Measurements from ENCODE around the gene PLA2G2C. TPM values are rescaled to one million over a fixed set of nuclear protein-coding genes. Genes with fewer than 3 reads are reported as not detected.

PLA2G2C gene
- total RNA-seq, 4 donors from 2014 or later, result 0.33 to 0.42 (median 0.40) TPM; not detected in 1

DNA sequence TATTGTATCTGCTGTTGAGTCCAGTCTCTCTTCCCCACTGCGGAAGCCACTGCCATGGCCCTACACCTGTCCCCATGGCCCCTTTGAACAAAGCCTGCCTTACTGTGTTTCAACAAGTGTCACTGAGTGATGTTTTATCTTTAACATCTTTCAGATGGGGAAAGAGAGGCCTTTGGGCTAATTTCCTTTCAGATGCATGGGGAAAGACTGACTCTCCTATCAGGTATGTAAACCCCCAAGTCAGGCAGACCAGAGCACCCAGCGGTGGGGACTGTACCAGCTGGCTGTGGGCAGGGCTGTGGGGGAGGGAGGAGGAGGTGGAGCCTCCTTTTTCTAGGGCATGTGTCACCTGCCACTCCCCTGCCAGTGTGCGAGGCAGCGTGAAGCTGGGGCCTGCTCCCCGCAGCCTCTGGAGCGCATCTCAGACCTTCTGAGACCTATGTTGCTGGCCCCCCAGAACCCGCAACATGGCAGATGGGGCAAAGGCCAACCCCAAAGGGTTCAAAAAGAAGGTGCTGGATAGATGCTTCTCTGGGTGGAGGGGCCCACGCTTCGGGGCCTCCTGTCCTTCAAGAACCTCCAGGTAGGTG is 47.3 kb downstream of the PLA2G2C start, which contains the start of gene PLA2G2F:
PLA2G2F (plus strand) TSS at position 363 of the 590 bp plus-strand sequence; CDS start at position 468, 105 bp downstream.
- no peaks in the 10 kb centered on the region for H3K9me3 ChIP-seq
- no peak for DNase-seq (ENCODE audit: extremely low spot score)
- WGBS, result 88% methylated on average over 9 of the region's 9 CpGs
- no peaks in the 10 kb centered on the region for H3K36me3 ChIP-seq
- H3K4me1 ChIP-seq, result no peaks in the 10 kb centered on the region
- TF ChIP-seq POLR2A (IDR thresholded peaks at IDR 0.05; ENCODE audit: low read depth) (no peak), EP300 (IDR thresholded peaks at IDR 0.05) (no peak), POLR2AphosphoS5 (IDR thresholded peaks at IDR 0.05) (no peak)
- TF ChIP-seq, protein P1, sequence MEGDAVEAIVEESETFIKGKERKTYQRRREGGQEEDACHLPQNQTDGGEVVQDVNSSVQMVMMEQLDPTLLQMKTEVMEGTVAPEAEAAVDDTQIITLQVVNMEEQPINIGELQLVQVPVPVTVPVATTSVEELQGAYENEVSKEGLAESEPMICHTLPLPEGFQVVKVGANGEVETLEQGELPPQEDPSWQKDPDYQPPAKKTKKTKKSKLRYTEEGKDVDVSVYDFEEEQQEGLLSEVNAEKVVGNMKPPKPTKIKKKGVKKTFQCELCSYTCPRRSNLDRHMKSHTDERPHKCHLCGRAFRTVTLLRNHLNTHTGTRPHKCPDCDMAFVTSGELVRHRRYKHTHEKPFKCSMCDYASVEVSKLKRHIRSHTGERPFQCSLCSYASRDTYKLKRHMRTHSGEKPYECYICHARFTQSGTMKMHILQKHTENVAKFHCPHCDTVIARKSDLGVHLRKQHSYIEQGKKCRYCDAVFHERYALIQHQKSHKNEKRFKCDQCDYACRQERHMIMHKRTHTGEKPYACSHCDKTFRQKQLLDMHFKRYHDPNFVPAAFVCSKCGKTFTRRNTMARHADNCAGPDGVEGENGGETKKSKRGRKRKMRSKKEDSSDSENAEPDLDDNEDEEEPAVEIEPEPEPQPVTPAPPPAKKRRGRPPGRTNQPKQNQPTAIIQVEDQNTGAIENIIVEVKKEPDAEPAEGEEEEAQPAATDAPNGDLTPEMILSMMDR (IDR thresholded peaks at IDR 0.05), result no peak
- no peak within 1 kb of the TSS for H3K4me3 ChIP-seq
- H3K27ac ChIP-seq (replicated peaks in 1 of 4), result no peak within 1 kb of the TSS
- H3K27me3 ChIP-seq, result peaks cover 0 to 59% (median 0%) of the 10 kb centered on the region in 4 donors
- intact Hi-C loops (cut with DNase I), result no loop called here

DNA sequence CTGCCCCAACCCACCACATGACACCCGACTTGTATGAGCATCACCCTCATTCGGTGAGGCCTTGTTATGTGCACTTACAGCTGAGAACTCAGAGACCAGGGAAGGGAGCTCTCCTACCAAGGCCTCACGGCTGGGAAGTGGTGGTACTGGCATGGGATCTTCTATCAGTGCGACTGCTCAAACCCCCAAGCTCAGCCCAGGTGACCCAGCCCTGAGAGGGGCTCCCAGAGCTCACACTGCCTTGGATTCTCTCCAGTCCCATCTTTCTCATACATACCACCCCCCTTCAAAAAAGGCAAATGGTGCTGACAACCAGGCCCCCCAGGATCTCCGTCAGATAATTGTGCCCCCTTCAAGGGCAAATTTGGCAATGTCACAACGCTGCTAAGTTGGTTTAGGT is 48.0 kb downstream of the PLA2G2C start:
- Histone ChIP-seq H3K4me3 (no peak overlapping the region), H3K9me3 (no peaks in the 10 kb centered on the region), H3K27ac (replicated peaks in 1 of 4) (no peak overlapping the region), H3K27me3 (peaks cover 0 to 55% (median 0%) of the 10 kb centered on the region in 4 donors), H3K4me1 (no peaks in the 10 kb centered on the region), H3K36me3 (no peaks in the 10 kb centered on the region)
- intact Hi-C loops (cut with DNase I), result no loop called here
- DNase-seq (ENCODE audit: extremely low spot score), result no peak
- 72% methylated on average over 6 of the region's 6 CpGs for WGBS
- TF ChIP-seq EP300 (IDR thresholded peaks at IDR 0.05) (no peak), POLR2AphosphoS5 (IDR thresholded peaks at IDR 0.05) (no peak), POLR2A (IDR thresholded peaks at IDR 0.05; ENCODE audit: low read depth) (no peak)
- TF ChIP-seq, protein P1 (IDR thresholded peaks at IDR 0.05), result no peak

DNA sequence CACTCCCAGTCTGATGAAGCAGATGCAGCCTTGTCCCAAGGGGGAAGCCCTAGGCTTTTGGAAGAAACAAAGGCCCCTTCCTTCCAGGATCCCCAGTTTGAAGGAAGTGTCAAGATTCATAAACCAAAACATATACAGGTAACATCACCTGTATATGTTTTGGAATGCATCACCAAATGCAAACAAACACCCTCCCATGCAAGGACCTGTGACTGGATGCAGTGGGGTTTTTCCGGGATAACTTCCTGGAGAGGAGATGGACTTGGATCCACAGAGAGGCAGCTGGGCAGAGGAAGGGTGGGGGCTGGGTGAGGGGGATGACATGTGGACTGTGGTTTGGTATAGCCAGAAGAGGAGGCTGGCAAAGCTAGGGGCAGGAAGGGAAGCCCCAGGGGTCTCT is 48.7 kb downstream of the PLA2G2C start:
- DNase-seq (ENCODE audit: extremely low spot score), result no peak

DNA sequence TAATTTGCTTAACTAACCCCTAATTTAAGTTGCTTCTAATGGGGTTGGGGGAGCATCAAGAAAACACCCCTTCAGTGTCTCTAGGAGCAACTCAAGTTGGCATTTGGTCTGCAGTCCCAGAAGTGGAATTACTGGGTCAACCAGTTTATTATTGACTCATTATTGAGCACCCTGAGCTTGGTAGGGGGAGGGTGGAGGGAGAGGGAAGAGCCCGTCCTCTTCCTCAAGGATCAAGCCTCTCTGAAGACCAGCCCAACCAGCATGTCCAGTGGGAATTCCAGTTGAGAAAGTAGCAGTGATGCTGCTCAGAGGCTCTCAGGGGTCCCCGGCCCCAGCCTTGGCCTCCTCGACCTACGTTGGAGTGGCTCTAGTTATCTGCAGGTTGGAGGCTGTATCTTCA is 49.3 kb downstream of the PLA2G2C start:
- DNase-seq (ENCODE audit: extremely low spot score), result no peak
- Histone ChIP-seq H3K4me3 (no peak overlapping the region), H3K9me3 (no peaks in the 10 kb centered on the region), H3K36me3 (no peaks in the 10 kb centered on the region), H3K4me1 (no peaks in the 10 kb centered on the region), H3K27me3 (peaks cover 0 to 50% (median 0%) of the 10 kb centered on the region in 4 donors), H3K27ac (replicated peaks in 1 of 4) (no peak overlapping the region)
- TF ChIP-seq POLR2A (IDR thresholded peaks at IDR 0.05; ENCODE audit: low read depth) (no peak), EP300 (IDR thresholded peaks at IDR 0.05) (no peak)
- WGBS, result 88% methylated on average over 2 of the region's 4 CpGs
- intact Hi-C loops (cut with DNase I), result no loop called here

More for the DNA sequence above, 48.7 kb downstream of the PLA2G2C start:
- intact Hi-C loops (cut with DNase I), result no loop called here
- Histone ChIP-seq H3K4me1 (no peaks in the 10 kb centered on the region), H3K9me3 (no peaks in the 10 kb centered on the region), H3K27ac (replicated peaks in 1 of 4) (no peak overlapping the region), H3K36me3 (no peaks in the 10 kb centered on the region), H3K27me3 (peaks cover 0 to 51% (median 0%) of the 10 kb centered on the region in 4 donors), H3K4me3 (no peak overlapping the region)
- no peak for TF ChIP-seq POLR2A (IDR thresholded peaks at IDR 0.05; ENCODE audit: low read depth)
- no peak for TF ChIP-seq EP300 (IDR thresholded peaks at IDR 0.05)
- TF ChIP-seq, protein P1 (IDR thresholded peaks at IDR 0.05), result no peak
- WGBS, result 90% methylated on average over 1 of the region's 1 CpG

DNA sequence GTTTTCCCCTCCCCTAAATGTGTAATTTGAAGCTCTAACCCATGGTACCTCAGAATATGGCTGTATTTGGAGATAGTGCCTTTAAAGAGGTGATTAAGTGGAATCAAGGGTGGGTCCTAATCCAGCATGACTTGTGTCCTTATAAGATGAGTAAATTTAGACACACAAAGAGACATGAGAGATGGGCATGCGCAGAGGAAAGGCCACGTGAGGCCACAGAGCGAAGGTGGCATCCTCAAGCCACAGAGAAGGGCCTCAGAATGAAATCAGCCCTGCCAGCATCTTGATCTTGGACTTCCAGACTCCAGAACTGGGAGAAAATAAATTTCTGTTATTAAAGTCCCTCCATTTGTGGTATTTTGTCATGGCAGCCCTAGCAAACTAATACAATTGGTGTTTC is 50.1 kb downstream of the PLA2G2C start:
- intact Hi-C loops (cut with DNase I), result no loop called here
- Histone ChIP-seq H3K9me3 (no peaks in the 10 kb centered on the region), H3K36me3 (no peaks in the 10 kb centered on the region), H3K27me3 (peaks cover 0 to 42% (median 0%) of the 10 kb centered on the region in 4 donors), H3K4me1 (no peaks in the 10 kb centered on the region), H3K27ac (replicated peaks in 1 of 4) (no peak overlapping the region), H3K4me3 (no peak overlapping the region)
- no peak for DNase-seq (ENCODE audit: extremely low spot score)
- WGBS, result 89% methylated on average over 3 of the region's 3 CpGs
- TF ChIP-seq POLR2AphosphoS5 (IDR thresholded peaks at IDR 0.05) (no peak), EP300 (IDR thresholded peaks at IDR 0.05) (no peak), POLR2A (IDR thresholded peaks at IDR 0.05; ENCODE audit: low read depth) (no peak)
- TF ChIP-seq, protein P1 (IDR thresholded peaks at IDR 0.05), result no peak
